Glutamatergic neuron (in vitro differentiated cells): ENCODE results near the gene TBC1D5. TPM values are rescaled to one million over a fixed set of nuclear protein-coding genes. Genes with fewer than 3 reads are reported as not detected.

Experiments used
- DNase-seq: peaks from one replicate; pipeline ENCODE4 v3.0.0; 2022
- H3K27ac Mint-ChIP-seq: one replicate; pipeline ENCODE4 v1.8.0; 2020; ENCODE audit warnings: mild to moderate bottlenecking, mixed read lengths, inconsistent platforms; ENCODE audit not compliant: unreplicated experiment
- H3K27me3 Mint-ChIP-seq: one replicate; pipeline ENCODE4 v1.8.0; 2020; ENCODE audit warnings: mild to moderate bottlenecking, moderate library complexity, mixed read lengths, inconsistent platforms; ENCODE audit not compliant: unreplicated experiment
- H3K36me3 Mint-ChIP-seq: one replicate; pipeline ENCODE4 v1.8.0; 2020; ENCODE audit warnings: mild to moderate bottlenecking, mixed read lengths, inconsistent platforms; ENCODE audit not compliant: unreplicated experiment
- H3K4me1 Mint-ChIP-seq: one replicate; pipeline ENCODE4 v1.8.0; 2020; ENCODE audit warnings: mild to moderate bottlenecking, low read depth, mixed read lengths, inconsistent platforms; ENCODE audit not compliant: unreplicated experiment
- H3K4me3 Mint-ChIP-seq: one replicate; pipeline ENCODE4 v1.8.0; 2020; ENCODE audit warnings: mild to moderate bottlenecking, mixed read lengths, inconsistent platforms; ENCODE audit not compliant: unreplicated experiment
- H3K9me3 Mint-ChIP-seq: one replicate; pipeline ENCODE4 v1.8.0; 2020; ENCODE audit warnings: mild to moderate bottlenecking, moderate library complexity, mixed read lengths, inconsistent platforms; ENCODE audit not compliant: unreplicated experiment
- CTCF ChIP-seq: fragments of 200-600 bp; sonication (generic); IDR thresholded peaks from one replicate; pipeline ENCODE4 v1.5.0; 2021; ENCODE audit not compliant: partially characterized antibody, unreplicated experiment
- total RNA-seq: library from RNA; stranded (reverse); fragmentation: NEBNext Ultra II Directional; extraction: Animal tissue kit (Norgen Biotek cat#: 25700); gene quantifications from one replicate; pipeline ENCODE4 v1.2.1, GENCODE V29; 2021; ENCODE audit not compliant: unreplicated experiment

The TBC1D5 gene
- total RNA-seq, 1 donor from 2014 or later, result 40.2 TPM

DNA sequence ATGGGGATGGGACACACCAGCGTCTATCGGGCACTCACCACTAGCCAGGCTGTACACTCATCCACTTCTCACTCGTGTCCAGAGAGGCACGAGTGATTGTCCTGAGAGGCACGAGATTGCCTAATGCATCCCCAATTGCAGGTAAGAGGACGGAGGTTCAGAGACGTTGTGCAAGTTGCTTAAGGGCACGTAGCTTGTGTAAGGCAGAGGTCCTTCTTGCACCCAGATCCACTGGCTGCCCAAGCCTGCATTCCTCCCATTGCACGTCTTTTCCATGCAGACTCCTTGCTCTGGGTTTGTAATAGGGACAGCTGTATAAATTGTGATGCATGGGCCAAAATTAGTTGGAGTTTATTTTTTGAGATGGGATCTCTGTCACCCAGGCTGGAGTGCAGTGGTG is 593.4 kb downstream of the TBC1D5 start:
- H3K27me3 Mint-ChIP-seq, result peaks cover 1% of the 10 kb centered on the region
- DNase-seq, result no peak
- H3K4me1 Mint-ChIP-seq, result no peaks in the 10 kb centered on the region
- peaks cover 3% of the 10 kb centered on the region for H3K9me3 Mint-ChIP-seq
- no peak for TF ChIP-seq CTCF
- H3K36me3 Mint-ChIP-seq, result peaks cover 16% of the 10 kb centered on the region
- no peak overlapping the region for H3K4me3 Mint-ChIP-seq
- no peak overlapping the region for H3K27ac Mint-ChIP-seq

DNA sequence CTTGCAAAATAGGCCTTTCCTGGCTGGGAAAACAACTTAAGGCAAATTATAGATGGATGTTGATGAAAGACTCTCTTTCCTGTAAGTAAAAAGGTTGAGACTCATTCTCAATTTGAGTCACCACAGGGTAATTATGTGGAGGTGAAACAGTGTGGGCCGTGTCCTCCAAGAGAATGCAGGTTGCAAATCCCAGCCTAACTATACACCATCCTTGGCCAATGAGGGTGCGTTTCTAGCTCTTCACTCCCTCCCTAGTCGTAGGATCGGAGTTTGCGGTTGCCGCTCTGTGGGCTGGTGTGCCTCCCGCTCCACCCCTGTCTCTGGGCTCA is 597.8 kb downstream of the TBC1D5 start:
- no peak for TF ChIP-seq CTCF
- Mint-ChIP-seq H3K4me1 (no peaks in the 10 kb centered on the region), H3K4me3 (no peak overlapping the region), H3K27me3 (peaks cover 6% of the 10 kb centered on the region), H3K9me3 (no peaks in the 10 kb centered on the region), H3K27ac (no peak overlapping the region), H3K36me3 (no peaks in the 10 kb centered on the region)
- DNase-seq, result no peak

GRCh38 chr3:17143893-17144664 is 598.4 kb downstream of the TBC1D5 start:
- H3K27ac Mint-ChIP-seq, result no peak overlapping the region

DNA sequence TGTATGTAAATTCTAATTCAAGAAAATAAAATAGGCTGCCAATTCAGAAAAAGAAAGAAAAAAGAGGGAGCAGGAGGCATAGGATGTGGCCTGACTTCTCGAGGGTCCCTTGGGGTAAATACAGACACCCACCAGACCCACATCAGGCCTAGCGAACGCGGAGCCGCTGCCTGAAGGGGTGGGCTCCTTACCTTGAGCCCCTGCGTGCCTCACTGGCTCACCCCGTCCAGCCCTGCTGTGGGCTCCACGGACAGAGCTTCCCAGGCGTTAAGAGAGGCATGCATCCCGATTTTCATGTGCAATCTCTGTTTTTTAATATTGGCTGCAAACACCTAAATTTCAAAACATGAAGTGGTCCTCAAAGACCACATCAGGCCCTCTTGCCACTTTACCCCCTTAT is 599.9 kb downstream of the TBC1D5 start:
- no peaks in the 10 kb centered on the region for H3K36me3 Mint-ChIP-seq
- H3K9me3 Mint-ChIP-seq, result peaks cover 3% of the 10 kb centered on the region
- TF ChIP-seq CTCF, result no peak
- peaks cover 6% of the 10 kb centered on the region for H3K27me3 Mint-ChIP-seq
- no peaks in the 10 kb centered on the region for H3K4me1 Mint-ChIP-seq
- no peak overlapping the region for H3K4me3 Mint-ChIP-seq
- DNase-seq, result no peak
- H3K27ac Mint-ChIP-seq, result no peak overlapping the region

More at GRCh38 chr3:17143893-17144664, 598.4 kb downstream of the TBC1D5 start:
- no peaks in the 10 kb centered on the region for H3K9me3 Mint-ChIP-seq
- no peak for TF ChIP-seq CTCF
- H3K36me3 Mint-ChIP-seq, result no peaks in the 10 kb centered on the region
- H3K4me1 Mint-ChIP-seq, result no peaks in the 10 kb centered on the region
- H3K27me3 Mint-ChIP-seq, result peaks cover 6% of the 10 kb centered on the region
- H3K4me3 Mint-ChIP-seq, result no peak overlapping the region
- no peak for DNase-seq

- H3K27ac Mint-ChIP-seq, result no peak overlapping the region
- no peak overlapping the region for H3K4me3 Mint-ChIP-seq
- H3K9me3 Mint-ChIP-seq, result peaks cover 3% of the 10 kb centered on the region
- no peaks in the 10 kb centered on the region for H3K4me1 Mint-ChIP-seq
- DNase-seq, result no peak
- H3K36me3 Mint-ChIP-seq, result no peaks in the 10 kb centered on the region
- peaks cover 6% of the 10 kb centered on the region for H3K27me3 Mint-ChIP-seq
- TF ChIP-seq CTCF, result no peak
These were observed 600.7 kb downstream of the TBC1D5 start for GRCh38 chr3:17141699-17142098.
